K562 (cell line): ENCODE measurements around the gene AHI1. TPM values are rescaled to one million over a fixed set of nuclear protein-coding genes. Genes with fewer than 3 reads are reported as not detected.
A peak's percentile ranks its signal among the peaks of the same experiment; 100 is the strongest.

Source experiments
- CBX1 ChIP-seq: sonication (generic); IDR thresholded peaks from 2 replicates; pipeline ENCODE4 v1.6.1; 2016; ENCODE audit warnings: antibody characterized with exemption, low read depth, mild to moderate bottlenecking
- CEBPB ChIP-seq: fragments of 450-650 bp; IDR thresholded peaks from 2 replicates; pipeline ENCODE4 v1.6.1; 2016; ENCODE audit warnings: missing genetic modification characterization, missing compliant biosample characterization
- DEAF1 ChIP-seq: fragments of 450-650 bp; formaldehyde crosslinking; IDR thresholded peaks from 2 replicates; pipeline ENCODE4 v1.4.0; 2020; ENCODE audit warnings: mild to moderate bottlenecking, moderate library complexity
- ELF1 ChIP-seq: fragments of 200-800 bp; sonication (Bioruptor generic); IDR thresholded peaks from 2 replicates; pipeline ENCODE4 v1.6.1; 2016; ENCODE audit warnings: missing genetic modification characterization, missing compliant biosample characterization
- MYBL2 ChIP-seq, 2 experiments: fragments of 450-650 bp in 1 of 2; sonication (generic) in 1 of 2; formaldehyde crosslinking in 1 of 2; IDR thresholded peaks; 2 replicates each; pipeline versions ENCODE4 v1.6.1 to v1.8.1; 2017 to 2022; ENCODE audit warnings: borderline replicate concordance in 1 of 2, inconsistent platforms in 1 of 2, low read depth in 1 of 2, mild to moderate bottlenecking in 1 of 2, missing genetic modification reagents in 1 of 2, moderate library complexity in 1 of 2
- NR0B1 ChIP-seq: fragments of 450-650 bp; IDR thresholded peaks from one replicate; pipeline ENCODE4 v1.6.1; 2018; ENCODE audit warnings: mild to moderate bottlenecking, moderate library complexity; ENCODE audit not compliant: partially characterized antibody
- PBX2 ChIP-seq, 2 experiments: IDR thresholded peaks in 1 of 2; conservative IDR thresholded peaks in 1 of 2; 2 replicates each; pipeline ENCODE4 v1.6.1; 2016; ENCODE audit warnings: low read depth in 2 of 2, mild to moderate bottlenecking in 1 of 2, missing compliant biosample characterization in 1 of 2, missing genetic modification characterization in 1 of 2, moderate library complexity in 1 of 2
- POLR2AphosphoS2 ChIP-seq: IDR thresholded peaks from 2 replicates; pipeline ENCODE4 v1.6.1; 2012; ENCODE audit warnings: low read length, improper control_type of control experiment
- PREB ChIP-seq: sonication (generic); formaldehyde crosslinking; IDR thresholded peaks from 2 replicates; pipeline ENCODE4 v1.8.1; 2023; ENCODE audit warnings: mild to moderate bottlenecking, missing genetic modification reagents
- RFX7 ChIP-seq: fragments of 250-450 bp; sonication (Bioruptor Pico); IDR thresholded peaks from 2 replicates; pipeline ENCODE4 v1.5.1; 2021; ENCODE audit warnings: mild to moderate bottlenecking
- SAFB ChIP-seq: fragments of 200-400 bp; formaldehyde crosslinking; IDR thresholded peaks from 2 replicates; pipeline ENCODE4 v1.6.1; 2017; ENCODE audit warnings: low read depth, low read length, borderline replicate concordance
- ZFP91 ChIP-seq: sonication (generic); formaldehyde crosslinking; IDR thresholded peaks from 2 replicates; pipeline ENCODE4 v1.8.0; 2022; ENCODE audit warnings: mild to moderate bottlenecking, missing genetic modification reagents
- ZNF174 ChIP-seq: fragments of 250-450 bp; sonication (Bioruptor Pico); IDR thresholded peaks from 2 replicates; pipeline ENCODE4 v1.4.0; 2020; ENCODE audit warnings: mild to moderate bottlenecking
- ZNF444 ChIP-seq: fragments of 250-450 bp; sonication (Bioruptor Pico); IDR thresholded peaks from 2 replicates; pipeline ENCODE4 v1.4.0; 2020; ENCODE audit warnings: mild to moderate bottlenecking, moderate library complexity
- ZNF740 ChIP-seq, 3 experiments: fragments of 200-800 bp in 1 of 3; sonication (Bioruptor generic) in 1 of 3; sonication (generic) in 1 of 3; formaldehyde crosslinking in 1 of 3; IDR thresholded peaks; 2 replicates each; pipeline versions ENCODE4 v1.6.1 to v1.8.0; 2016 to 2022; ENCODE audit warnings: mild to moderate bottlenecking in 2 of 3, missing compliant biosample characterization in 2 of 3, missing genetic modification characterization in 2 of 3, missing genetic modification reagents in 1 of 3
- polyA plus RNA-seq, 8 experiments: library from polyadenylated mRNA; depleted of rRNA in 4 of 8; stranded (reverse) in 5 of 8; unstranded in 3 of 8; fragments of >200 nt; fragmentation: Nextera tagmentation in 2 of 8; fragmentation: Illumina TruSeq in 1 of 8; extraction: Ambion mirVana in 2 of 8; extraction: Trizol in 1 of 8; gene quantifications; 2 replicates each; pipeline versions ENCODE4 v1.2.1 to v1.2.3, GENCODE V29; 2011 to 2014; ENCODE audit warnings: inconsistent platforms in 1 of 8, missing spikeins in 1 of 8
- total RNA-seq, 7 experiments: library from RNA; depleted of rRNA in 6 of 7; stranded (reverse); fragments of >200 nt in 6 of 7; fragmentation: Illumina TruSeq in 2 of 7; extraction: Trizol in 2 of 7; gene quantifications; 2 replicates each; pipeline versions ENCODE4 v1.2.1 to v1.2.3, GENCODE V29; 2011 to 2021; ENCODE audit warnings: low replicate concordance in 1 of 7

Gene AHI1
- total and polyA plus RNA-seq, 9 of the 15 experiments (the other 6 are each of a cell fraction or from before 2014, with no cell fraction given), result 24.7 to 54.9 (median 32.2) TPM

GRCh38 chr6:135322427-135323201 lies 174.9 kb downstream of the AHI1 start (continued):
- no peak for TF ChIP-seq MYBL2 (IDR thresholded peaks at IDR 0.05; ENCODE audit: low read depth)
- no peak for TF ChIP-seq MYBL2 (CRISPR knock-in tag; IDR thresholded peaks at IDR 0.05; ENCODE audit: borderline replicate concordance)
- TF ChIP-seq PREB (CRISPR knock-in tag), result no peak
- TF ChIP-seq PBX2 (CRISPR knock-in tag; IDR thresholded peaks at IDR 0.05; ENCODE audit: low read depth), result no peak
- TF ChIP-seq PBX2 (tag; conservative IDR thresholded peaks at IDR 0.05; ENCODE audit: low read depth), result no peak
- no peak for TF ChIP-seq ZNF174 (CRISPR knock-in tag)
- TF ChIP-seq DEAF1 (CRISPR knock-in tag), result no peak
- TF ChIP-seq CEBPB (tag), result no peak
- TF ChIP-seq RFX7, result no peak; the same call in 1 of the 2 replicates
- TF ChIP-seq CBX1, result no peak
- TF ChIP-seq ZNF740 (CRISPR knock-in tag; IDR thresholded peaks at IDR 0.05), result no peak
- no peak for TF ChIP-seq ZNF740 (tag; IDR thresholded peaks at IDR 0.05)
- TF ChIP-seq ZNF444, result no peak
- TF ChIP-seq ELF1 (tag), result peak; percentile 2; the same call in 1 of the 2 replicates
- TF ChIP-seq ZFP91 (CRISPR knock-in tag), result no peak
- TF ChIP-seq NR0B1, result no peak
- no peak for TF ChIP-seq POLR2AphosphoS2
- TF ChIP-seq SAFB, result no peak
